HG02852 (cell line): ENCODE results near the gene NAXD.

Experiments used
- ATAC-seq: cut with Tn5 transposase; IDR thresholded peaks from one replicate; pipeline ENCODE4 v1.9.1; 2021; ENCODE audit warnings: mild to moderate bottlenecking, moderate library complexity; ENCODE audit not compliant: unreplicated experiment

Gene NAXD

GRCh38 chr13:110689041-110689440 lies 73.7 kb downstream of the NAXD start:
- no peak for ATAC-seq
